ENCODE measurements around the gene CYLD.

GRCh38 chr16:50739031-50739430, 2.9 kb upstream of the CYLD start:
- TF ChIP-seq FOXM1 (IDR thresholded peaks at IDR 0.05; ENCODE audit: borderline replicate concordance), result no peak
- no peak for TF ChIP-seq FOXK2 (IDR thresholded peaks at IDR 0.05)
- no peak for TF ChIP-seq ELF4 (IDR thresholded peaks at IDR 0.05)
- TF ChIP-seq SP1 (IDR thresholded peaks at IDR 0.05), result no peak
- no peak for TF ChIP-seq NFRKB (IDR thresholded peaks at IDR 0.05)
- TF ChIP-seq ZNF384 (IDR thresholded peaks at IDR 0.05), result no peak
- no peak for TF ChIP-seq BHLHE40 (IDR thresholded peaks at IDR 0.05; ENCODE audit: borderline replicate concordance)
- TF ChIP-seq SUZ12 (IDR thresholded peaks at IDR 0.05), result no peak
- TF ChIP-seq ARNT (IDR thresholded peaks at IDR 0.05), result no peak
- no peak for TF ChIP-seq HDGF (IDR thresholded peaks at IDR 0.05; ENCODE audit: borderline replicate concordance)
- no peak for TF ChIP-seq FOXA1 (IDR thresholded peaks at IDR 0.05)
- no peak for TF ChIP-seq CTBP1 (IDR thresholded peaks at IDR 0.05; ENCODE audit: borderline replicate concordance)
- no peak for TF ChIP-seq LEF1 (IDR thresholded peaks at IDR 0.05; ENCODE audit: borderline replicate concordance)
- no peak for TF ChIP-seq PKNOX1 (IDR thresholded peaks at IDR 0.05)
